Measurements from ENCODE around the gene PGA5. TPM values are rescaled to one million over a fixed set of nuclear protein-coding genes. Genes with fewer than 3 reads are reported as not detected.
"Not testable (repeated sequence)": the region's sequence is repeated elsewhere in the genome, so short reads cannot be mapped to it uniquely, and the experiment has no call there.

The PGA5 gene
- total RNA-seq = not detected

- ATAC-seq; intact Hi-C loops (cut with DNase I); DNase-seq (ENCODE audit: low spot score): not testable (repeated sequence)
Measured at GRCh38 chr11:61240875-61241274, at the start of gene PGA5. TSS of gene PGA5 (plus strand) at chr11:61241175. CDS start at chr11:61241227, 52 bp downstream.

GRCh38 chr11:61193596-61193995 lies 47.4 kb upstream of the PGA5 start:
- intact Hi-C loops (cut with DNase I) = no loop called here
- ATAC-seq (no peak), DNase-seq (ENCODE audit: low spot score) (no peak)

DNA sequence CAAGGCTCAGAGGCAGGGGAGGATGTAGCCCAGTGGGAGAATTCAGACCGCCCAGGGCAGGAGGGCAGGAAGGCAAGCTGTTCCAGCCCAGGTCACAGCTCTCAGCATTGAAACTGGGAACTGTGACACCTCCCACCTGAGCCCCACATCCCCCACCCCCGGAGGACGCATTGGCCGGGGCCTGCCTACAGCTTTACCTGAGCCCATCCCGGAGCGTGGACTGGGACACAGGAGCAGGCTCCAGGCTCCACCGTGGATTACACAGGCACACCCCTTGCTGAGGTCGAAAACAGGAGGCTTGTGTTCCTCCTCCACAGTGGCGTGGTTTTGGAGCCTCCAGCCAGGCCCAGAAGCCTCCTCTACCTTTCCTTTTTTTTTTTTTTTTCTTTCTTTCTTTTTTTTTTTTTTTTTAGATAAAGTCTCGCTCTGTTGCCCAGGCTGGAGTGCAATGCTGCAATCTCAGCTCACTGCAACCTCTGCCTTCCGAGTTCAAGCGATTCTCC lies 46.8 kb upstream of the PGA5 start:
- intact Hi-C loops (cut with DNase I) = no loop called here
- ATAC-seq = no peak
- DNase-seq (ENCODE audit: low spot score) = no peak

GRCh38 chr11:61194981-61195695 lies 45.8 kb upstream of the PGA5 start:
- intact Hi-C loops (cut with DNase I) = no loop called here
- DNase-seq (ENCODE audit: low spot score) (no peak), ATAC-seq (no peak)

- DNase-seq (ENCODE audit: low spot score) = no peak
- ATAC-seq = no peak
Measured at GRCh38 chr11:61195719-61196118, 45.3 kb upstream of the PGA5 start.

GRCh38 chr11:61198361-61198760 lies 42.6 kb upstream of the PGA5 start:
- ATAC-seq = no peak
- DNase-seq (ENCODE audit: low spot score) = peak; percentile 2
- intact Hi-C loops (cut with DNase I) = no loop called here

More at GRCh38 chr11:61195719-61196118, 45.3 kb upstream of the PGA5 start:
- intact Hi-C loops (cut with DNase I) = no loop called here

GRCh38 chr11:61198948-61199523 lies 41.9 kb upstream of the PGA5 start:
- DNase-seq (ENCODE audit: low spot score) = peak; percentile 2
- no peak for ATAC-seq
- intact Hi-C loops (cut with DNase I) = no loop called here

DNA sequence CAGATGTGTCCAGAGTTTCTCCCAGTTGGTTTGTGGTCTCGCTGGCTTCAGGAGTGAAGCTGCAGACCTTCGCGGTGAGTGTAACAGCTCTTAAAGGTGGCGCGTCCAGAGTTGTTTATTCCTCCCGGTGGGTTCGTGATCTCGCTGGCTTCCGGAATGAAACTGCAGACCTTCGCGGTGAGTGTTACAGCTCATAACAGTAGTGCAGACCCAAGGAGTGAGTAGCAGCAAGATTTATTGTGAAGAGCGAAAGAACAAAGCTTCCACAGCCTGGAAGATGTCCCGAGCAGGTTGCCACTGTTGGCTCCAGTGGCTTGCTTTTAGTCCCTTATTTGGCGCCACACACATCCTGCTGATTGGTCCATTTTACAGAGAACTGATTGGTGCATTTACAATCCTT lies 39.5 kb upstream of the PGA5 start:
- intact Hi-C loops (cut with DNase I) = no loop called here

GRCh38 chr11:61202950-61203746 lies 37.8 kb upstream of the PGA5 start, which contains the start of gene PGA3:
TSS of gene PGA3 (plus strand) at chr11:61203515. CDS start at chr11:61203565, 50 bp downstream.
- DNase-seq (ENCODE audit: low spot score) = peak; percentile 25
- ATAC-seq; intact Hi-C loops (cut with DNase I): not testable (repeated sequence)

More for the DNA sequence above, 39.5 kb upstream of the PGA5 start:
- DNase-seq (ENCODE audit: low spot score) (peak; percentile 27), ATAC-seq (no peak)

GRCh38 chr11:61203873-61204272 lies 37.1 kb upstream of the PGA5 start:
- DNase-seq (ENCODE audit: low spot score); intact Hi-C loops (cut with DNase I): not testable (repeated sequence)
- peak; percentile 50 for ATAC-seq

- ATAC-seq; intact Hi-C loops (cut with DNase I); DNase-seq (ENCODE audit: low spot score): not testable (repeated sequence)
Measured at GRCh38 chr11:61204502-61205059, 36.4 kb upstream of the PGA5 start.

DNA sequence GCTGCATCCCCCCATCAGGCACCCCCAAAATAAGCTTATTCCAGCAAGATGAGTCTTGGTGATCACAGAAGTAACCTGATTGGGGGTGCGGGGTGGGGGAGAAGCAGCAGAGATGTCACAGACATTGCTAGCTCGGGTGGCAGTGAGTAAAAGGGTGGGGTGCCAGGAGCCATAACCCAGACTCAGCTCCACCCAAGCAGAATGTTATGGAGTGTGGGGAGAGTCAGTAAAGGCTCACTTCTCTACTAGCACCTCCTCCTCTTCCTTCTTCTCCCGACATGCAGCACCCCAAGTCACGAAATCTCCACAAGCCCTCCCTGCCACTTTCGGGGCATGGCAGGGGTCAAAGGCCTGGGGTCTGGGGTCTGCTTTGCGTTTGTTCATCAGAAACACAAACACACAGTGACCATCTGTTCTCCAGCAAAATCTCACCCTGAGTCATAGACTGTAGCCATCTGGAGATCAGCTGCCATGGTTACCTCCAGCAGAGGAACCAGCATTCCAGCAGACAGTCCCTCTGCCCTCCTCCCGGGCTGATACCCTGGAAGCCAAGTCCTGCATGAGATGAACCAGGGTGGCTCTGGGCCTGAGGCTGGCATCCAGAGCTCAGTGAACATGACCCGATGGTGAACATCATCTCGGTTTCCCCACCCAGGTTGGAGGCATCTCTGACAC lies 33.2 kb upstream of the PGA5 start:
- intact Hi-C loops (cut with DNase I); ATAC-seq; DNase-seq (ENCODE audit: low spot score): not testable (repeated sequence)

- DNase-seq (ENCODE audit: low spot score); ATAC-seq; intact Hi-C loops (cut with DNase I): not testable (repeated sequence)
Measured at GRCh38 chr11:61210629-61211028, 30.3 kb upstream of the PGA5 start.

DNA sequence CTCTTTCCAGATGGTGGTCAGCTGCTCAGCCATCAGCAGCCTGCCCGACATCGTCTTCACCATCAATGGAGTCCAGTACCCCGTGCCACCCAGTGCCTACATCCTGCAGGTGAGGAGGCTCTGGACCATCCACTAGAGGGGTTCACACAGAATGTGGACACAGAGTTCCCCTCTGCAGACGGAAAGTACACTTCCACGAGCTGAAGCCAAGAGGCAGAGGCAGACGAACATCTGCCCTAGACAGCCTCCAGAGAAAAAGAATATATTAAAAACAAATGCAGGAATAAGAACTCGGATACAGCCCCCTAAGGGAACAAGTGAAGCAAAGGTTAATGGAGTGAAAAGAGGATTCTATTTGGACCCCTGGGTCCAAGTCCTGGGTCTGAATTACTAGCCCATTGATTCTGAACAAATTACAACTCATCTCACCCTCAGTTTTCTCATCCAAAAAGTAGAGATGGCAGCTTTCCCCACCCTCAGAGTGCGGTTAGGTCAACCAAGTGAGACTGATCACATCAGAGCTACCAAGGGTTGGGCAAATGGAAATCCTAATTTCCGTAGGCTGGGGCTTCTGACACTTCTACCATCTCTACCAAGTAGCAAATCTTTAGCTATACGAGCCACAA lies 29.5 kb upstream of the PGA5 start:
- ATAC-seq = peak; percentile 47
- intact Hi-C loops (cut with DNase I); DNase-seq (ENCODE audit: low spot score): not testable (repeated sequence)

GRCh38 chr11:61212202-61212601 lies 28.8 kb upstream of the PGA5 start:
- intact Hi-C loops (cut with DNase I); DNase-seq (ENCODE audit: low spot score): not testable (repeated sequence)
- peak; percentile 94 for ATAC-seq

- intact Hi-C loops (cut with DNase I); ATAC-seq; DNase-seq (ENCODE audit: low spot score): not testable (repeated sequence)
Measured at GRCh38 chr11:61213711-61214324, 27.2 kb upstream of the PGA5 start.

- ATAC-seq; DNase-seq (ENCODE audit: low spot score); intact Hi-C loops (cut with DNase I): not testable (repeated sequence)
Measured at GRCh38 chr11:61218306-61218705, 22.7 kb upstream of the PGA5 start.
